Neural cell (in vitro differentiated cells): ENCODE data around the gene ARPC5. TPM values are rescaled to one million over a fixed set of nuclear protein-coding genes. Genes with fewer than 3 reads are reported as not detected.

Experiments
- H2AFZ ChIP-seq: fragments of 200-600, 300-800 bp; sonication (generic), shearing (Covaris generic); 2 replicates; pipeline ENCODE4 v1.6.0; 2014; ENCODE audit warnings: low read depth, mild to moderate bottlenecking, antibody characterized with exemption, low read length, moderate library complexity
- H3F3A ChIP-seq: fragments of 200-600 bp; shearing (Covaris generic); 2 replicates; pipeline ENCODE4 v1.6.1; 2016; ENCODE audit warnings: mild to moderate bottlenecking, moderate library complexity, mixed read lengths, antibody characterized with exemption, low read length; ENCODE audit not compliant: insufficient read depth, poor library complexity, severe bottlenecking
- H3K27ac ChIP-seq: fragments of 200-600, 300-800 bp; sonication (generic), shearing (Covaris generic); 2 replicates; pipeline ENCODE4 v1.5.1; 2014; ENCODE audit warnings: mild to moderate bottlenecking, low read length, moderate library complexity
- H3K27me3 ChIP-seq: fragments of 300-800, 200-600 bp; sonication (generic), shearing (Covaris generic); 2 replicates; pipeline ENCODE4 v1.6.0; 2014; ENCODE audit warnings: mild to moderate bottlenecking, low read depth, low read length, moderate library complexity; ENCODE audit not compliant: insufficient read depth
- H3K36me3 ChIP-seq: fragments of 300-800, 200-600 bp; sonication (generic), shearing (Covaris generic); 2 replicates; pipeline ENCODE4 v1.5.1; 2014; ENCODE audit warnings: mild to moderate bottlenecking, antibody characterized with exemption, low read length, moderate library complexity; ENCODE audit not compliant: insufficient read depth
- H3K4me2 ChIP-seq: fragments of 300-800, 200-600 bp; sonication (generic), shearing (Covaris generic); 2 replicates; pipeline ENCODE4 v1.6.0; 2014; ENCODE audit warnings: mild to moderate bottlenecking, low read length
- H3K4me3 ChIP-seq: fragments of 300-800, 200-600 bp; sonication (generic), shearing (Covaris generic); 2 replicates; pipeline ENCODE4 v1.5.1; 2014; ENCODE audit warnings: mild to moderate bottlenecking, low read length, moderate library complexity
- H3K79me2 ChIP-seq: fragments of 200-600 bp; shearing (Covaris generic); replicated peaks from 2 replicates; pipeline ENCODE4 v1.6.0; 2014; ENCODE audit warnings: mild to moderate bottlenecking, low read length, moderate library complexity; ENCODE audit not compliant: insufficient read depth
- H3K9ac ChIP-seq: fragments of 300-800, 200-600 bp; sonication (generic), shearing (Covaris generic); 2 replicates; pipeline ENCODE4 v1.6.1; 2016; ENCODE audit warnings: mild to moderate bottlenecking, low read length, mixed read lengths
- H3K9me2 ChIP-seq: fragments of 200-600 bp; shearing (Covaris generic); 2 replicates; pipeline ENCODE4 v1.6.1; 2016; ENCODE audit warnings: mild to moderate bottlenecking, low read length, mixed read lengths; ENCODE audit not compliant: insufficient read depth
- H3K9me3 ChIP-seq: fragments of 200-600, 300-800 bp; sonication (generic), shearing (Covaris generic); 2 replicates; pipeline ENCODE4 v1.6.1; 2016; ENCODE audit warnings: mild to moderate bottlenecking, mixed run types, low read length, moderate library complexity, mixed read lengths
- H4K20me1 ChIP-seq: fragments of 200-600 bp; shearing (Covaris generic); 2 replicates; pipeline ENCODE4 v1.6.1; 2016; ENCODE audit warnings: mild to moderate bottlenecking, mixed run types; ENCODE audit not compliant: insufficient read depth
- CTCF ChIP-seq: fragments of 450-650 bp; IDR thresholded peaks from 2 replicates; pipeline ENCODE4 v1.5.1; 2014; ENCODE audit warnings: antibody characterized with exemption, mild to moderate bottlenecking, moderate library complexity; ENCODE audit not compliant: poor library complexity, severe bottlenecking
- EP300 ChIP-seq: fragments of 450-650 bp; conservative IDR thresholded peaks from 2 replicates; pipeline ENCODE4 v1.6.1; 2014; ENCODE audit warnings: antibody characterized with exemption, mild to moderate bottlenecking, moderate library complexity; ENCODE audit not compliant: poor library complexity, severe bottlenecking
- EZH2 ChIP-seq: fragments of 200-600, 300-800 bp; shearing (Covaris generic), sonication (generic); IDR thresholded peaks from 2 replicates; pipeline ENCODE4 v1.6.1; 2014; ENCODE audit warnings: antibody characterized with exemption, low read length, borderline replicate concordance, mild to moderate bottlenecking; ENCODE audit not compliant: insufficient read depth, poor library complexity, severe bottlenecking
- MXI1 ChIP-seq: fragments of 450-650 bp; conservative IDR thresholded peaks from 2 replicates; pipeline ENCODE4 v1.6.1; 2014; ENCODE audit warnings: antibody characterized with exemption, mild to moderate bottlenecking; ENCODE audit not compliant: poor library complexity, severe bottlenecking
- POLR2AphosphoS5 ChIP-seq: IDR thresholded peaks from 2 replicates; pipeline ENCODE4 v1.6.1; 2012
- RAD21 ChIP-seq: fragments of 450-650 bp; conservative IDR thresholded peaks from 2 replicates; pipeline ENCODE4 v1.6.1; 2014; ENCODE audit warnings: antibody characterized with exemption, mild to moderate bottlenecking, moderate library complexity
- REST ChIP-seq: IDR thresholded peaks from 2 replicates; pipeline ENCODE4 v1.6.1; 2012; ENCODE audit warnings: borderline replicate concordance
- SMC3 ChIP-seq: fragments of 450-650 bp; conservative IDR thresholded peaks from 2 replicates; pipeline ENCODE4 v1.6.1; 2014; ENCODE audit warnings: antibody characterized with exemption, mild to moderate bottlenecking, moderate library complexity; ENCODE audit not compliant: poor library complexity
- TAF1 ChIP-seq: IDR thresholded peaks from 2 replicates; pipeline ENCODE4 v1.6.1; 2012; ENCODE audit warnings: low read depth
- polyA plus RNA-seq: library from polyadenylated mRNA; depleted of rRNA; stranded (reverse); fragments of >200 nt; gene quantifications from 2 replicates; pipeline ENCODE4 v1.2.3, GENCODE V29; 2014

The ARPC5 gene
- polyA plus RNA-seq, 1 donor from 2014 or later = 197 TPM

- Histone ChIP-seq H4K20me1 (no peaks in the 10 kb centered on the region), H2AFZ (no peak overlapping the region), H3K9me3 (no peaks in the 10 kb centered on the region), H3K79me2 (peaks cover 7% of the 10 kb centered on the region), H3K36me3 (no peaks in the 10 kb centered on the region), H3K9me2 (no peaks in the 10 kb centered on the region), H3K27me3 (no peaks in the 10 kb centered on the region), H3F3A (no peaks in the 10 kb centered on the region), H3K4me2 (no peak overlapping the region), H3K9ac (no peak overlapping the region), H3K4me3 (no peak overlapping the region), H3K27ac (no peak overlapping the region)
- TF ChIP-seq EZH2 (no peak), POLR2AphosphoS5 (no peak), CTCF (no peak), TAF1 (no peak), RAD21 (no peak), REST (no peak), SMC3 (no peak), EP300 (no peak), MXI1 (no peak)
Measured at GRCh38 chr1:183653876-183654451, 18.4 kb upstream of the ARPC5 start.

- H3K4me3 ChIP-seq = no peak overlapping the region
- no peaks in the 10 kb centered on the region for H3K36me3 ChIP-seq
- H3K9me2 ChIP-seq = no peaks in the 10 kb centered on the region
- no peaks in the 10 kb centered on the region for H4K20me1 ChIP-seq
- no peak for TF ChIP-seq POLR2AphosphoS5
- no peak for TF ChIP-seq RAD21
- no peak for TF ChIP-seq TAF1
- no peak for TF ChIP-seq CTCF
- no peak for TF ChIP-seq EZH2
- no peak for TF ChIP-seq EP300
- no peak for TF ChIP-seq REST
- no peak for TF ChIP-seq MXI1
- TF ChIP-seq SMC3 = no peak
- no peaks in the 10 kb centered on the region for H3K9me3 ChIP-seq
- no peak overlapping the region for H3K9ac ChIP-seq
- no peaks in the 10 kb centered on the region for H3K27me3 ChIP-seq
- no peaks in the 10 kb centered on the region for H3F3A ChIP-seq
- no peak overlapping the region for H3K27ac ChIP-seq
- H3K4me2 ChIP-seq = no peak overlapping the region
- H3K79me2 ChIP-seq = peaks cover 7% of the 10 kb centered on the region
- no peak overlapping the region for H2AFZ ChIP-seq
Measured at GRCh38 chr1:183653462-183653794, 17.8 kb upstream of the ARPC5 start.
